T-helper 1 cell treated with Interleukin-12 subunit alpha and Interleukin-12 subunit beta and Interleukin-4 antibody, amounts not matched to agents 30 ng/mL and 1 ng/mL, for 36 hours (primary cell): ENCODE results near the gene TCOF1. TPM values are rescaled to one million over a fixed set of nuclear protein-coding genes. Genes with fewer than 3 reads are reported as not detected.
"Not testable (repeated sequence)": the region's sequence is repeated elsewhere in the genome, so short reads cannot be mapped to it uniquely, and the experiment has no call there.

Experiments
- intact Hi-C: fragments of 100-400 bp; cut with micrococcal nuclease; formaldehyde crosslinking; loops from one replicate; pipeline ENCODE4 v1.15.1; 2024
- total RNA-seq: library from RNA; stranded (reverse); gene quantifications from 2 replicates; pipeline ENCODE4 v1.2.3, GENCODE V29; 2022

The TCOF1 gene
- total RNA-seq, 1 donor from 2014 or later, result 63.2 TPM

GRCh38 chr5:150422075-150422474 lies 64.6 kb downstream of the TCOF1 start:
- intact Hi-C loops, result no loop called here

- intact Hi-C loops, result no loop called here
Measured at GRCh38 chr5:150422758-150423157, 65.3 kb downstream of the TCOF1 start.

- intact Hi-C loops, result not testable (repeated sequence)
Measured at GRCh38 chr5:150426165-150426564, 68.7 kb downstream of the TCOF1 start.

GRCh38 chr5:150428106-150428876 lies 70.8 kb downstream of the TCOF1 start:
- intact Hi-C loops, result no loop called here

GRCh38 chr5:150428978-150429377 lies 71.5 kb downstream of the TCOF1 start:
- intact Hi-C loops, result no loop called here

GRCh38 chr5:150429410-150429873 lies 71.9 kb downstream of the TCOF1 start:
- intact Hi-C loops, result no loop called here

GRCh38 chr5:150431048-150431447 lies 73.6 kb downstream of the TCOF1 start:
- intact Hi-C loops, result no loop called here

- intact Hi-C loops, result no loop called here
Measured at GRCh38 chr5:150431574-150431973, 74.1 kb downstream of the TCOF1 start.

- intact Hi-C loops, result no loop called here
Measured at GRCh38 chr5:150434464-150434863, 77.0 kb downstream of the TCOF1 start.

GRCh38 chr5:150436141-150436680 lies 78.7 kb downstream of the TCOF1 start:
- intact Hi-C loops, result loop anchor here (1.0 to 2.0 kb wide), 9 partner anchors 13 to 435 kb away; partner anchors contain the start of genes CD74, HMGXB3, RPS14 and TCOF1

- intact Hi-C loops, result no loop called here
Measured at GRCh38 chr5:150438873-150439546, 81.5 kb downstream of the TCOF1 start.

GRCh38 chr5:150440948-150441812 lies 83.7 kb downstream of the TCOF1 start:
- intact Hi-C loops, result no loop called here

GRCh38 chr5:150441813-150442698 lies 84.6 kb downstream of the TCOF1 start:
- intact Hi-C loops, result no loop called here

GRCh38 chr5:150442699-150443080 lies 85.2 kb downstream of the TCOF1 start:
- intact Hi-C loops, result no loop called here

GRCh38 chr5:150443242-150444075 lies 86.0 kb downstream of the TCOF1 start:
- intact Hi-C loops, result no loop called here

- intact Hi-C loops, result loop anchor here (5.0 kb wide), 1 partner anchor 808 kb away; the partner anchor contains the start of gene GM2A
Measured at GRCh38 chr5:150444770-150445169, 87.3 kb downstream of the TCOF1 start.

- intact Hi-C loops, result loop anchor here (5.0 kb wide), 1 partner anchor 806 kb away; the partner anchor contains the start of gene GM2A
Measured at GRCh38 chr5:150446088-150446487, 88.6 kb downstream of the TCOF1 start.

- intact Hi-C loops, result loop anchor here (5.0 kb wide), 1 partner anchor 806 kb away; the partner anchor contains the start of gene GM2A
Measured at GRCh38 chr5:150446583-150446982, 89.1 kb downstream of the TCOF1 start.

- intact Hi-C loops, result loop anchor here (5.0 kb wide), 1 partner anchor 805 kb away; the partner anchor contains the start of gene GM2A
Measured at GRCh38 chr5:150447188-150447587, 89.7 kb downstream of the TCOF1 start.
